NT2/D1 (cell line): ENCODE data around the gene OR51B6.

ENCODE experiments used
- SUZ12 ChIP-seq: IDR thresholded peaks from 2 replicates; pipeline ENCODE4 v1.6.1; 2011; ENCODE audit not compliant: insufficient read length, insufficient read depth; ENCODE audit errors: extremely low read depth
- YY1 ChIP-seq: IDR thresholded peaks from 2 replicates; pipeline ENCODE4 v1.6.1; 2011; ENCODE audit not compliant: insufficient read length, insufficient read depth
- ZNF274 ChIP-seq: IDR thresholded peaks from 2 replicates; pipeline ENCODE4 v1.6.1; 2011; ENCODE audit warnings: mild to moderate bottlenecking, low read depth, low read length

DNA sequence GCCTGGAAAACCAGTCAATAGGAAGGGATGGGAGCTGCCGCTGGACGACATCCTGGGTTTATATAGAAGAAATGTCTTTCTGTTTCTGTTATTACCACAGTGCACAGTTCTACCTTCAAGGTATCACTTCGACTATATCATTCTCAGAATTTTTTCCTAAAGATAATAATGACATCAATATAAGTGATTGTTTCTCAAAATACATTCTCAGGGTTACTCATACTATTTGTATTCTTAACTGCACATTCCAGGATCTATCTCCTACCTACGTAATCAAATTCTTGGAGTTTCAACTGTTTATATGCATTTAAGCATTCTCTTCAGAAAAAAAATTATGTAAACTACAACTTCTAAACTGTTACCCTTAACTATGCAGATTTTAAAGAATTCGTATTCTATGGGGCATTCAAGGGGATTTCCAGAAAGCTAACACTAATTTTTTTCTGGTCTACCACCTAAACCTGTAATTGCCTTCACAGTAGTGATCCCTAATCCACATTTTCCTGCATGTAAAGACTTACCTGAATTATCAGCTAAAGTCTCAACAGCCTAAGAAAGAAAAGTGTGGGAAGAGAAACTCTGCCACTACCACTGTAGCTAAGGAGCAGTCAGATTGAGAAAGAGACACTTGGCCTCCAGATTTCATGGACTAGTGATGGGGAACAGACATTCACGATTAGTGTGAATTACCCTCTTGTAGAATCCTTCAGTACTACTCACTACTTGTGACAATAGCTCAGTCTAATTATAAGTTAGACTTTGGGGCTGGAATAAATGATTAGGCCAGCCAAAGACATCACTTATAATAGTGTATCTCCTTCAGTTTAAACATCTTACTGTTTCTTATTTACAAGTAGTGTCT lies 7.6 kb upstream of the OR51B6 start, which contains the start of gene OR51B5:
- TF ChIP-seq SUZ12: no peak
- no peak for TF ChIP-seq YY1
- no peak for TF ChIP-seq ZNF274
